DMS 273 (cell line): ENCODE measurements around the gene CEMP1.

ENCODE experiments used
- DNase-seq: peaks from one replicate; lab custom pipeline; 2025; ENCODE audit not compliant: unreplicated experiment; lab: John Stamatoyannopoulos, UW

The CEMP1 gene

DNA sequence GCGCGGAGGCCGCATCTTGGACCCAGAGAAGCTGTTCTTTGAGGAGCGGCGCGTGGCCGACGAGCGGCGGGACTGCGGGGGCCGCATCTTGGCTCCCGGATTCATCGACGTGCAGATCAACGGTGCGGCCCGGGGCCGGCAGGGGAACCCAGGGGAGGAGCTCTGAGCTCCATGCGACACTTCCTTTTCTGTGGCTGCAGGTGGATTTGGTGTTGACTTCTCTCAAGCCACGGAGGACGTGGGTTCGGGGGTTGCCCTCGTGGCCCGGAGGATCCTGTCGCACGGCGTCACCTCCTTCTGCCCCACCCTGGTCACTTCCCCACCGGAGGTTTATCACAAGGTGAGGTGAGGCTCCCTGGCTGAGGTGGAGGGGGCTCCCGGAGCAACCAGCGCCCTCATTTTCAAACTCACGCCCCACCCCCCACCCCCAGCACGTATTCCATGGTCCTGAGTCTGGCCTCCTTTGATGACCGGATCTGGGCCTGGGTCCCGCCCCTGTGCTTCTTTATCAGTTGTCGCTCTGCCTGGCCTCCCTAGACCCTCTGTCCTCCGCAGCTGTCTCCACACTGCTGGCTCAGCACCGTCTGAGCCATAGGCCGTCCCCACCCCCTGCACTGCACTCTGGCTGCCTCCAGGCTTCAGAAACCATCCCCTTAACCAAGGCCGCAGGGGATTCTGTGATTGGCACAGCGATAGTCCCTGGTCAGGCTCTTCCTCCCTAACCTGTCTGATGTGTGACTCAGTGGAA, 10.2 kb downstream of the CEMP1 start:
- peak; percentile 45 for DNase-seq

DNA sequence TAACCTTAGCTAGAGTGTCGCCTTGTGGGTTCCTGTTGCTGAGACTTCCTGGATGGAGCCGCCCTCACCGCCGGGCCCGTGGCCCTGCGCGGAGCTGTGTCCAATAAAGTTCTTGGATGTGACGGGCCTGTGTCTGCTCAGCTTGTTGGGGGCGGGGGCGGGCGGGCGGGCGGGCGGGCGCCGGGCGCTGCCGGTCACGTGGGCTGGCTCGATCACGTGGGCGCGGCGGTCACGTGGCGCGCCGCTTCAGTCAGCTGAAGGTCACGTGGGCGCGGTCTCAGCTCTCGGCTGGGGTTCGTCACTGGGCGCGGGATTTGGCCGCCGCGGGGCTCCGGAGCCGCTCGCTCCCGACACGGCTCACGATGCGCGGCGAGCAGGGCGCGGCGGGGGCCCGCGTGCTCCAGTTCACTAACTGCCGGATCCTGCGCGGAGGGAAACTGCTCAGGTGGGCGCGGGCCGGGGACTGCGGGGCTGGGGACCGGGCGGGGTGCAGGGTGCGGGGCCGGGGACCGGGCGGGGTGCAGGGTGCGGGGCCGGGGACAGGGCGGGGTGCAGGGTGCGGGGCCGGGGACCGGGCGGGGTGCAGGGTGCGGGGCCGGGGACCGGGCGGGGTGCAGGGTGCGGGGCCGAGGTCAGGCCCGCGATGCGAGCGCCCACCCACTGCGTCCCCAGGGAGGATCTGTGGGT, 11.0 kb downstream of the CEMP1 start, which contains the start of gene AMDHD2:
Gene AMDHD2, plus strand, starts transcription at position 275 of the 687 bp plus-strand sequence. Its CDS starts 88 bp downstream, at position 363.
- peak; percentile 97 for DNase-seq

DNA sequence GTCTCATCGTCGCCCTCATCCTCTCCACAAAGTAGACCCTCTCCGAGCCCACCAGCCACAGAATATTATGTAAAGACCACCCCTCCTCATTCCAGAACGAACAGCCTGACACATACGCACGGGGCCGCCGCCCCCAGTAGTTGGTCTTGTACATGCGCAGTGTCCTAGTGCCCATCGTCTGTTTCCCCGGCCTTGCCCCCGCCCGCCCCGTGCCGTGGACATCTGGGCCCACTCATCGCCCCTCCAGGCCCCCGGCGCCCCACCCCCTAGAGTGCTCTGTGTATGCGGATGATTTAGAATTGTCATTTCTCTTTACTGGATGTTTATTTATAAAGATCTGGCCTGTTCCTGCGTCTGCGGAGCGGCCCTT, 11.5 kb downstream of the CEMP1 start:
- DNase-seq: no peak

DNA sequence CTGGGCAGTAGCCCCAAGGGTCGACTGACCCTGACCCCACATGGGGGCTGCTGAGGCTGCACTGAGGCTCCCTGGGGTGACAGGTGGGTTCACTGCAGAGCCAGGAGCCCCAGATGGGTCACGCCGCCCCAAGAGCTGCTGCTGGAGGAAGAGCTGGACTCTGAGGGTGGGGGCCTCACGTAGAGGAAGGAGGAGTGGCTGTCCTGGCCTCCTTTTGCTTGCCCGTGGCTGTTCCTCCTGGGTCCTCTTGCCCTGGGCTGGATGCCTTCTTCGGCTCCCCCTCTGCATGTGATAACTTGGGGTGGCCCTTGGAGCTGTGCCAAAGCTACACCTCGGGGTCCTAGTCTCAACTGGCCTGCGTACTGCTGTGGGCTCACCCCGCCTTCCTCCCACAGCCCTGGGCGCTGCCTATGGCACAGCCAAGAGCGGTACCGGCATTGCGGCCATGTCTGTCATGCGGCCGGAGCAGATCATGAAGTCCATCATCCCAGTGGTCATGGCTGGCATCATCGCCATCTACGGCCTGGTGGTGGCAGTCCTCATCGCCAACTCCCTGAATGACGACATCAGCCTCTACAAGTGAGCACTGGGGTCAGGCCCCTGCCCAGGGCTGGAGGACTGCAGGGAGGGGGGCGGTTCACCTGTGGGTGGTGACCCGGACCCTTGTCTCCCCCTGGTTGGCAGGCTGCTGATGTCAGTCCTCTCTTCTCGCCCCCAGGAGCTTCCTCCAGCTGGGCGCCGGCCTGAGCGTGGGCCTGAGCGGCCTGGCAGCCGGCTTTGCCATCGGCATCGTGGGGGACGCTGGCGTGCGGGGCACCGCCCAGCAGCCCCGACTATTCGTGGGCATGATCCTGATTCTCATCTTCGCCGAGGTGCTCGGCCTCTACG, 12.1 kb downstream of the CEMP1 start:
- no peak for DNase-seq

DNA sequence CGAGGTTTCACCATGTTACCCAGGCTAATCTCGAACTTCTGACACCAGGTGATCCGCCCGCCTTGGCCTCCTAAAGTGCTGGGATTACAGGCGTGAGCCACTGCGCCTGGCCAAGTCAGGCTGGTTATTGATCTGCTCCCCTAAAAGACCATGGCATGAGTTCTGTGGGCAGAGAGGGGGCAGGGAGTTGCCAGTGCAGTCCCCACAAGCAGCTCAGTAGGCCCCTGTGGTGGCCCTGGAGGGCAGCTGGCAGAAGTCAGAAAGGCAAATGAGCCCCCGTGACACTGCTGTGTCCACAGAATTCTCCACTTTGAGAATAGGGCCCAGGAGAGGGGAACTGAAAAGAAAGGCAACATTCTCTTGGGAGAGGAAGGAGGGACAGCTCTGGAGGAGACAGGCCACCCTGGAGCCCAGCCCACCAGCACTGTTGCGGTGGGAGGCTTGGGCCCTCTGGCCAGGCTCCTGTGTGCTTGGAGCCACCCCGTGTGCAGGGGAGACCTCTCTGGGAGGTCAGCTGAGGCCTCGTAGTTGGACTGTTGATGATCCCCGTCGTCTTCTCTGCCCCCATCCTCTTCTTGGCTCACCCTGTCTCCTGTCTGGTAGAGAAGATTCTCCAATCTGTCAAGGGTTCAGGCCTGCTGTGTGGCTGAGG, 13.1 kb downstream of the CEMP1 start:
- no peak for DNase-seq

DNA sequence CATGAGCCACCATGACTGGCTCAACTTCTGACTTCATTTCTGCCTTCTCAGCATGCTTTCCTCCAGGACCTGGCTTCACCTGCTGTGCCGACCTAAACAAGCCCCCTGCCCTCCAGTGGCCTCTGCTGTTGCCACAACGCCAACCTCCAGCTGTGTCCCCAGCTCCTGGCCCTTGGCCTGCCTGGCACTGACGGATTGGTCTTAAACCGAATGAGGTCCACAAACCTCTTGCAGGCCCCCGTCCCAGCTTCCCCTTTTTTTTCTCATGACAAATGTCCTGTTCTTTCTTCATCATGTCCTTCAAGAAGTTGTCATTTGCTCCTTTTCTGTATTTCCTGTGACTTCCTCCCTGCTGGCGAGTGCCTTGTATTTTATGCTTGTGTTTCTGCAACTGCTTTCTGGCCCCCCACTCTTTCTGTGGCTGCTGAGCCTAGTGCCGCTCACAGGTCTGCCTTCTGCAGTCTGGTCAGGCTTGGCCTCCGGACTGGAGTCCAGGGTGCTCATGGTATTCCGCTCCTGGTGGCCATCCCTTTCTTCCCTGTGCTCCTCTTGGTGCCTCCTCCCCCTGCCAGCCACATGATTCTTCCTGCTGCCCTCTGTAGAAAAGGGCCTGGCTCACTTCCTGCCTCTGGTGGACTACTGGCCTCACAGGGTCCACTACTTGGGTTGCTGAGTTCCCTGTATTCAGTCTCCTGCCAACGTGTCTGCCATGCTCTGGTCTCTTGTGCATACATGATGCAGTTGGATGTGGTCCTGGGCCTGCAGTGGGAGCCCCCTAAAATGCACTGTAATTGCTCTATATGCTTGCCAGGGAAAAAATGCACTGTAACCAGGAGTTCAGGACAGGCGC, 14.6 kb downstream of the CEMP1 start:
- no peak for DNase-seq

DNA sequence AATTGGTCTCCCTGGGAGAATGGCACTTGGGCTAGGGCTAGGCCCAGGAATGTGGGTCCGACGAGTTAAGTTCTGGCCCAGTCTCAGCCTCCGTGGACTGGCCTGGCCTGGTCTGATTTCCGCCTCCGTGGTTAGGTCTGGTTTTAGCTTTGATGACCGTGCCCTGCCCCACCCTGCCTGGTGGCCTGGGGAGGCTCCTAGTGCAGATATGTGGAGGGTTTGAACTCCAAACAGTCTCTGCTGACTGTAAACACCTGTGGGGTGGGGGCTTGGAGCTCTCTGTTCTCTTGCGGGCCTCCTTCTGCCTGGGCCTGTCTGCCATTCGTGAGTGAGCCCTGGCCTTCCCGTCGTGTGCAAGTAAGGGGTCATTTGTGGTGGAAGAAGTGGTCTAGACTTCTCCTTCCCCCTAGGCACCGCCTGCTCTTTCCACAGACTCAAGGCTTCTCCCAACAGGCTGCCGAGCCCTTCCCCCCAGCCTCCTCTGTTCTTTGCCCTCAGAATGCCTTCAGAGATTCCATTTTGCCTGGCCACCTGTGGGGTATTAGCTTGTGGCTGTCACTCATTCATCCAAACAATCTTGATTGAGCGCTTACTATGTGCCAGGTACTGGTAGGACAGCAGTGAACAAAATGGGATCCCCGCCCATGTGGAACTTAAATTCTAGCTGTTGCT, 15.9 kb downstream of the CEMP1 start:
- DNase-seq: no peak

DNA sequence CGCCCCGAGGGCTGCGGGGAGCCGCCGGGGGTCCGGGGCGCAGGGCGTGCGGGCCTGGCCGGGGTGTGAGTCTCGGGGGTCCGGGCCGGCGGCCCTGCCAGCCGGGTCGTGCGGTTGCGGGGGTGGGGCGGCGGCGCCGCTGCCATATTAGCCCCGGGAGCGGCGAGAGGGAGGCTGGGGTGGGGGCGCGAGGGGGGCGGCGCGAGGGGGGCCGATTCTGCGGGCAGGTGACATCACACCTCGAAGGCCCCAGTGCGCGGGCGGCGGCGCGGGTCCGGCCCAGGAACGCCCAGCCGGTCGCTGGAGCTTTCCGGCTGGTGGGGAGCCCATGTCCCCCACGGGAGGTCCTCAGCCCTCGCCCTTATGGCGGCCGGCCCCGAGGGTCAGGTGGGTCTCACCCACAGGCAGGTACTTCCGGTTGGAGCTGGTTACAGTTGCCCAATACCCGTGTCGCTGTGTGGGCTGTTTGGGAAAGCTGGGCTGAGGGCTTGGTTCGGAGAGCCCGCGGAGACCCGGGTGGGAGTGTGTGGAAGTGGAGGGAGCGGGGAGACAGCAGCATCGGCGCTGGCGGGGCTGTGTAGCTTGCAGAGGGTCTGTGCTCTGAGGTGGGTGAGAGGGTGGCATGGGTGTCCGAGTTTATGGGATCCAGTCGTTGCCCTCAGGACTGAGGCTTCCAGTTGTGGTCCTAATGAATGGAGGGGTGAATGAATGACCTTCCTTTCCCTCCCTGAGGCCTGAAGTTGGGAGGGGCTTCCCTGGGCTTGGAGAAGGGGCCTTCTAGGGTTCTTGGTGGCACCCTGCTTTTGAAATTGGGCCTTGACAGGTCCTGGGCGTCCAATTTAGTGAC, 16.7 kb downstream of the CEMP1 start:
- peak; percentile 46 for DNase-seq

DNA sequence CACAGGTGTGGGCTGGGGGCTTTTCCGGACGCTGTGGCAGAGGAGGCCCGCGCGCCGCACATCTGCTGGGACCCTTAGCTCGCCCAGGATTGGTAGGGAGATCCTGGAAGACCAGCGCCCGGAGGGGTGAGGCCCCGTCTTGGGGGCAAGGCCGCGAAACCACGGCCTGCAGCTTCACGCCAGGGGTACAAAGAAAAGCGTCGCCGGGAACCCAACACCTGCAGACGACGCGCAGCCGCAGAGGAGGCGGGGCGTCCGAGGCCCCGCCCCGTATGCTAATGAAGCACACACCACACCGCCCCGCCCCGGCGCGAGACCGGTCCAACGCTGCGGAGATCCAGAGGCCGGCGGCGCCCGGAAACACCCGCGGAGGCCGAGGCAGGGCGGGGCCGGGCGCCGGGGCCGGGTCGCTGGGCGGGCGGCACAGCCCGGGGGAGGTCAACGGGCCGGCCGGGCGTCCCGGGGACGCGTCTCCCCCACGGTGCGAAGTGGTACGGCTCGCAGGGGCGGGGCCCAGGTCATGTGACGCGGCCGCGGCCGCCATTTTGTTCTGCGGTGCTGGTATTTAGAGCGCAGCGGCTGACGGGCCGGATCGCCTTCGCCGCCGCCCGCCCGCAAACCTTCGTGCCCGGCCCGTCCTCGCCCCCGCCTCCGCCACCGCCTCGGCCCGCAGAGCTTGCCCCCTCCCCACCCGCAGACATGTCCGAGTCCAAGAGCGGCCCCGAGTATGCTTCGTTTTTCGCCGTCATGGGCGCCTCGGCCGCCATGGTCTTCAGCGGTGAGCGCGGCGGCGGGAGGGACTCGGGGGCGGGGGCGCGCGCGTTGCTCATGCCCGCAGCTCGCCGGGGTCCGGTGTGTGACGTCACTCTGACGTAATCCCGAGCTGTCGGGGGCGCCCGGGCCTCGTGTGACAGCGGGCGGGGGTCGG, 17.5 kb downstream of the CEMP1 start, which contains the start of gene ATP6V0C:
Gene ATP6V0C, plus strand, starts transcription at position 548 of the 928 bp plus-strand sequence. Its CDS starts 152 bp downstream, at position 700.
- peak; percentile 98 for DNase-seq

DNA sequence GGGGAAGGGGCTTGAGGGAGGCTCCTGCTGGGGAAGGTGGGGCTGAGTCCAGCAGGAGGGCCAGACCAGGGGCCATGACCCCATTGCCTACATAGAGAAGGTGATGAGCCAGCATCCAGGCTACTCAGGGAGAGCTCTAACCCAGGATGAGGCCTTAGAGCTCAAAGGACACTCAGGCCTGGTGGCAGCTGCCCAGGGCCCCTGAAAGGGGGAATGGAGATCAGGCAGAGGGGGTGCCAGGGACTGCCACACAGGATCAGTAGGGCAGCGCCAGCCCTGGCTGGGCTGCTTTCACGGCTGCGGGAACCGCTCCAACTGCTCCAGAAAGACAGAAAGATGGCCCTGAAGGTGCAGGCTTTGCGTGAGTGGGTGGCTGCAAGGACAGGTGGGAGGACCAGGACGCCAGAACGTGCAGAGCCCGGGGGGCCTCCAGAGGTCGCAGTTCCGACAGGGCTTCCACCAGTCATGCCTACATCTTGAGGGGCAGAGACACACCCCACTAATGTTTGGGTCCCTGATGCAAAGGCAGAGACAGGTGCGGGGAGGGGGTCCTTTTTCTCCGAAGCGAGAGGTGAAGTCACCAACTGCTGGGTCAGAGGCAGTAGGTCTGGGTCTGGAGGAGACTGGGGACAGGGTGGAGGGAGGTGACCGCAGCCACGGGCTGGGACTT, 18.3 kb downstream of the CEMP1 start:
- DNase-seq: peak; percentile 56

DNA sequence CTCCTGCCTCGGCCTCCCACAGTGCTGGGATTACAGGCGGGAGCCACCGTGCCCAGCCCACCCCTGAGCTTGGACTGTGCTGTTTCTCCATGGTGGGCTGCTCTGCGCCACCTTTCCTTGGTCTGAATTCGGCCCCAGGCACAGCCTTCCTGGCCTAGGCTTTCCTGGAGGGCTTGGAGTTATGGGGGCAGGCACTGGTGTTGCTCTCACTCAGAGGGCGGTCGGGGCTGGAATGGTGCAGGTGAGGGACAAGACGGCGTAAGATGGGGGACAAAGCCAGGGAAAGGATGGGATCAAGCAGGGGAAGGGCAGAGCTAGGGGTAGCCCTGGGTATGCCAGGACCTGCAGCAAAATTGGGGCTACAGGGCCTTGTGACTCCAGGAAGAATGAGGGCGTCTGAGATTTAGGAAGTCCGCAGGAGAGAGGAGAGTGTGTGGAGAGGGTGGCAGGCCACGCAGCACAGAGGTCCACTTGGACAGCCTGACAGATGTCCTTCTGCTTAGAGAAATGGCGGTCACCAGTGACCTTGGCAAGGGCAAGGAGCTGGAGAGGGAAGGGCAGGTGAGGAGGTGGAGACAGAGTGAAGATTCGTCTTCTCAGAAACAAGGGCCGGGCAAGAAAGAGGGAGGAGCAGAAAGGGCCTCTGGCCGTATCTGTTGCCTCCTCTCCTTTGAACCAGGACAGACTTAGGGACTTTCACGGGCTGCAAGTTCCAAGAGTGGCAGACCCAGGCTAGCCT, 19.0 kb downstream of the CEMP1 start:
- no peak for DNase-seq

DNA sequence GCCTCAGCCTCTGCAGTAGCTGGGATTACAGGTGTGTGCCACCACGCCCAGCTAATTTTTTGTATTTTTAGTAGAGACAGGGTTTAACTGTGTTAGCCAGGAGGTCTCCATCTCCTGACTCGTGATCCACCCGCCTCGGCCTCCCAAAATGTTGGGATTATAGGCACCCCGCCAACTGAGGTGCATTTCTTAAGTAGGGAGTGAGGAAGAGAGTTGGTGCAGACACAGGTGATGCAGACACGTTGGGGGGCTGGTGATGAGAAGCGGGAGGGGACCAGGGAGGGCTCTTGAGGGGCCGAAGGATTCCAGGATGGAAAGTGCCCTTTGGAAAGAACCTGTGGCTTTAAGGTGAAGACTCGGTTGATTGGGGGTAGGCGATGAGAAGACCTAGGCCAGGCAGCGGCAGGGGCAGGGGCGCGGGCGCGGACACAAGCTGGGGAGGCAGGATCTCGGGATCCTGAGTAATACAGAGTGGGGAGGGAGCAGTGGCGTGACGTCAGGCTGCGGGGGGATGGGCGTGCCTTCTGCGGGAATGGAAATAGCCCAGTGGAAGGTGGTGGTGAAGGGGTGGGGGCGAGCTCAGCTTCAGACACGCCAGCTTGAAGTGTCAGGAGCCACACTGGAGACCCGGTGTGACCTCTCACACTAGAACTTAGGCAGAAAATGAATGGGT, 19.9 kb downstream of the CEMP1 start:
- no peak for DNase-seq

DNA sequence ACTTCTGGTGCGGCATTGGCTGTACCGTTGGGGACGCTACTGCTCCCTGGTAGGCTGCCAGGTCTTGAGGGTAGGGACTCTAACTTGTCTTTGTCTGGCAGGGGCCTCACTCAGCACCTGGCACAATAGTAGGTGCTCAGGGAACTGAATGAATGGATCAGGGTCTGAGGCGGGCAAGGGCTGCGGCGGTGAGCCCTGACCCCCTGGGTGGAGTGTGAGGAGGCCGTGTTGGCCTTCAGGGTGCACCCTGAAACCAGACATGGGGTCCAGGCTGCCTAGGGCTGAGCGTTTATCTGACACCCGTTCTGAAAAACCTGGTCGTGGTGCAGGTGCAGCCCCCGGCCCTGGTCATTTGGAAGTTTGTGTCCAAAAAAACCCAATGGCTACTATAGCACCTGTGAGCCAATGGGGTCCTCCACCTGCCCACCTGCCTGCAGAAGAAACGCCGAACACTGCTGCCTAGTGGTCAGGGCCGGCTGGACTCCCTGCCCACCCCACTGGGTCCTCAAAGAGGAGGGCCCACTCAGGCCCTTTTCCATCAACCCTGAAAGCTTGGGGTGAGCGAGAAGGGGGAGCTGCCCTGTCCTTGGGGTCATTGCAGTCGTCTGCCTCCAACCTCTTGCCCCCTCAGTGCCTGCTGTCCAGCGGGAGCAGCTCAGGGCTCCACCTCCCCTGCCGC, 22.3 kb downstream of the CEMP1 start:
- no peak for DNase-seq

DNA sequence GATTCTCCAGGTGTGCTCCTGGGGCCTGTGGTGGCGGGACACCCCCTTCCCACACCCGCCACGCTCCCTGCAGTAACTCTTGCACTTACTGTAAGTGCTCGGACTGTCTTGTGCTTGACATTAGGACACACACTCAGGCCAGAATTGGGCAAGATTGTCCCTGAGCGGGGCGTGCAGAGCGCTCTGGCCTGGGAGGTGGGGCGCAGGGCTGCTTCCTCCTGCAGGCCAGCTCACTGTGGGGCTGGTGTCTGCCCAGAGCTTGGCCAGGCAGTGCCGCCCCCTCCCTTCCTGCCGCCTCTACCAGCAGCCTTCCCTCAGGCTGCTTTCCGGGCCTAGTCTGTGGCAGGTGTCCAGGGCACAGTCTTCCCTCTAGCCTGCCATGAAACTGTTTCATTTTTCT, 23.5 kb downstream of the CEMP1 start:
- DNase-seq: no peak

DNA sequence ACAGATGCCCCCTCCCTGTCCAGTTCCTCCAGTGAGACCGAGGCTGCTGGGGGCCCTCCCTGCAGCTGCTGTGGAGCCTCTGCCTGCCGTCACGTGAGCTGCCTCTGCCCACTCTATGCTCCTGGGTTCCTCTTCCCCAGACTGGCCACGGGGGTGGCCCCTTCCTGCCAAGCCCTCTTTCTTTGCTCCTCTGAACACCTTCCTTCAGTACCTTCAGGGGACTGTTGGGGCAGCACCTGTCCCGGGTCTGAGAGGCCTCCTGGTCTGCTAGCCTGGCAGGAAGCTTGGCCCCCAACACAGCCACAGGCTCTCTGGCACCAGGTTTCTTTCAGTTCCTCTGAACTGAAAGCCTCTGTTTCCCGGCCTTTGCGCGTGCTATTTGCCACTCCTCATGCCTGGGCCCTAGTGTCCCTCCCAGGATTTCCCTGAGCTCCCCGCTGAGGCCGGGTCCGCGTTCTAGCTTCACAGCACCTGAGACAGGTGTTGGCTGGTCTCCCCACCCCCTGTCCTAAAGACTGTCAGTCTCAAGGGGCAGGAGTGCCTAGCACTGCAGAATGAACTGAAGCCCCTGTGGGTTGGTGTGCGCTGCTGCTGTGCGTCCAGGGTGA, 24.1 kb downstream of the CEMP1 start:
- no peak for DNase-seq
